Gastroesophageal sphincter (tissue), 4 donors: Measurements from ENCODE around the gene ASPRV1. TPM values are rescaled to one million over a fixed set of nuclear protein-coding genes. Genes with fewer than 3 reads are reported as not detected.

Experiments
- ATAC-seq: fragments of 150-250 bp; one replicate; pipeline ENCODE4 v1.9.1; 2016; ENCODE audit warnings: mild to moderate bottlenecking, moderate library complexity
- H3K27ac ChIP-seq, 4 donors: fragments of 200-600 bp; sonication (generic) in 3 of 4; 1 replicate in 3 of 4; 2 replicates in 1 of 4; pipeline ENCODE4 v1.5.1; 2016 to 2019
- H3K27me3 ChIP-seq: fragments of 200-600 bp; sonication (generic); one replicate; pipeline ENCODE4 v1.5.1; 2019
- H3K36me3 ChIP-seq, 2 donors: fragments of 200-600 bp; sonication (generic); one replicate each; pipeline ENCODE4 v1.5.1; 2019; ENCODE audit warnings: control low read depth in 1 of 2
- H3K4me1 ChIP-seq, 3 donors: fragments of 200-600 bp; sonication (generic); 1 replicate in 2 of 3; 2 replicates in 1 of 3; pipeline ENCODE4 v1.5.1; 2016 to 2019; ENCODE audit warnings: control low read depth in 2 of 3
- H3K4me3 ChIP-seq, 2 donors: fragments of 200-600 bp; sonication (generic); one replicate each; pipeline ENCODE4 v1.5.1; 2019; ENCODE audit warnings: mild to moderate bottlenecking in 1 of 2, moderate library complexity in 1 of 2
- H3K9me3 ChIP-seq, 3 donors: fragments of 200-600 bp; sonication (generic); one replicate each; pipeline ENCODE4 v1.5.1; 2017 to 2019; ENCODE audit warnings: control low read depth in 2 of 3
- CTCF ChIP-seq, 4 experiments: fragments of 200-600 bp in 2 of 4; fragments of 450-650 bp in 2 of 4; sonication (generic) in 1 of 4; IDR thresholded peaks; one replicate each; pipeline ENCODE4 v1.5.1; 2017 to 2019; ENCODE audit warnings: antibody characterized with exemption in 4 of 4, mild to moderate bottlenecking in 2 of 4, moderate library complexity in 2 of 4
- EP300 ChIP-seq: sonication (generic); formaldehyde crosslinking; IDR thresholded peaks from one replicate; pipeline ENCODE4 v1.6.1; 2017; ENCODE audit warnings: antibody characterized with exemption, mild to moderate bottlenecking
- POLR2A ChIP-seq, 2 donors: fragments of 450-650 bp; IDR thresholded peaks; one replicate each; pipeline ENCODE4 v1.6.1; 2017; ENCODE audit warnings: antibody characterized with exemption in 2 of 2, mild to moderate bottlenecking in 2 of 2, moderate library complexity in 1 of 2
- POLR2AphosphoS5 ChIP-seq: sonication (generic); formaldehyde crosslinking; IDR thresholded peaks from one replicate; pipeline ENCODE4 v1.6.1; 2017; ENCODE audit warnings: antibody characterized with exemption
- WGBS, 2 donors: methylation state at CpG; one replicate each; pipeline ENCODE4 v1.1.5; 2018; ENCODE audit warnings: low coverage in 1 of 2; 5-methylcytosine and 5-hydroxymethylcytosine counted together
- total RNA-seq, 4 donors: library from RNA; depleted of rRNA; stranded (reverse); fragments of >200 nt; gene quantifications; one replicate each; pipeline ENCODE4 v1.1.0, GENCODE V29; 2016

The ASPRV1 gene
- total RNA-seq, 4 donors from 2014 or later = 1.0 to 1.4 (median 1.3) TPM

- WGBS, 2 donors = 81 to 92% methylated on average over 7 to 8 of the region's 11 CpGs
- no peaks in the 10 kb centered on the region for H3K4me1 ChIP-seq
- H3K27me3 ChIP-seq = no peaks in the 10 kb centered on the region
- H3K4me3 ChIP-seq = no peak overlapping the region
- no peak for ATAC-seq
- H3K9me3 ChIP-seq = no peaks in the 10 kb centered on the region
- peaks cover 0 to 58% of the 10 kb centered on the region in 2 donors for H3K36me3 ChIP-seq
- TF ChIP-seq CTCF (IDR thresholded peaks at IDR 0.05) (no peak), POLR2A (IDR thresholded peaks at IDR 0.05) (no peak), POLR2AphosphoS5 (no peak), EP300 (no peak)
- H3K27ac ChIP-seq = no peak overlapping the region
Measured at GRCh38 chr2:69943000-69943842, 18.2 kb downstream of the ASPRV1 start.

GRCh38 chr2:69940691-69941090, 20.7 kb downstream of the ASPRV1 start:
- no peak overlapping the region for H3K27ac ChIP-seq
- WGBS, 2 donors = 93% methylated on average over 8 of the region's 8 CpGs; no CpG with 5 or more reads in 1 of the 2 donors

GRCh38 chr2:69939722-69940121, 21.7 kb downstream of the ASPRV1 start:
- Histone ChIP-seq H3K4me3 (no peak overlapping the region), H3K27ac (no peak overlapping the region), H3K36me3 (peaks cover 0 to 91% of the 10 kb centered on the region in 2 donors), H3K9me3 (no peaks in the 10 kb centered on the region), H3K27me3 (no peaks in the 10 kb centered on the region), H3K4me1 (peaks cover 0 to 12% (median 0%) of the 10 kb centered on the region in 3 donors)
- 74 to 96% methylated on average over 4 to 13 of the region's 14 CpGs for WGBS, 2 donors
- TF ChIP-seq CTCF (IDR thresholded peaks at IDR 0.05) (no peak), EP300 (no peak), POLR2AphosphoS5 (no peak), POLR2A (IDR thresholded peaks at IDR 0.05) (no peak)
- ATAC-seq = no peak

More at GRCh38 chr2:69940691-69941090, 20.7 kb downstream of the ASPRV1 start:
- H3K9me3 ChIP-seq = no peaks in the 10 kb centered on the region
- H3K4me1 ChIP-seq = peaks cover 0 to 8% (median 0%) of the 10 kb centered on the region in 3 donors
- H3K4me3 ChIP-seq = no peak overlapping the region
- TF ChIP-seq CTCF (IDR thresholded peaks at IDR 0.05) (no peak), POLR2A (IDR thresholded peaks at IDR 0.05) (no peak), POLR2AphosphoS5 (no peak), EP300 (no peak)
- no peaks in the 10 kb centered on the region for H3K27me3 ChIP-seq
- peaks cover 0 to 83% of the 10 kb centered on the region in 2 donors for H3K36me3 ChIP-seq
- no peak for ATAC-seq

GRCh38 chr2:69937968-69938367, 23.5 kb downstream of the ASPRV1 start:
- H3K4me1 ChIP-seq = peaks cover 3 to 28% (median 7%) of the 10 kb centered on the region in 3 donors
- H3K36me3 ChIP-seq = peaks cover 0 to 81% of the 10 kb centered on the region in 2 donors
- no peak overlapping the region for H3K4me3 ChIP-seq
- H3K27me3 ChIP-seq = no peaks in the 10 kb centered on the region
- ATAC-seq = no peak
- no peaks in the 10 kb centered on the region for H3K9me3 ChIP-seq
- 92 to 94% methylated on average over 2 to 6 of the region's 14 CpGs for WGBS, 2 donors
- H3K27ac ChIP-seq = no peak overlapping the region
- TF ChIP-seq CTCF (IDR thresholded peaks at IDR 0.05) (no peak), EP300 (no peak)

GRCh38 chr2:69936906-69937305, 24.5 kb downstream of the ASPRV1 start:
- no peak for ATAC-seq
- Histone ChIP-seq H3K4me3 (no peak overlapping the region), H3K27ac (no peak overlapping the region), H3K9me3 (no peaks in the 10 kb centered on the region), H3K4me1 (peaks cover 3 to 37% (median 7%) of the 10 kb centered on the region in 3 donors), H3K36me3 (peaks cover 0 to 70% of the 10 kb centered on the region in 2 donors), H3K27me3 (no peaks in the 10 kb centered on the region)
- TF ChIP-seq CTCF (IDR thresholded peaks at IDR 0.05) = no peak
- no peak for TF ChIP-seq POLR2A (IDR thresholded peaks at IDR 0.05)
- TF ChIP-seq POLR2AphosphoS5 = no peak
- no peak for TF ChIP-seq EP300
- 70 to 82% methylated on average over 2 to 6 of the region's 11 CpGs for WGBS, 2 donors
